SK-N-SH (cell line): Measurements from ENCODE around the gene BHMT. TPM values are rescaled to one million over a fixed set of nuclear protein-coding genes. Genes with fewer than 3 reads are reported as not detected.

Experiments
- CTCF ChIA-PET: fragments of 300-600, 350-600 bp; formaldehyde crosslinking; extraction: SDS; loops from one replicate; lab custom pipeline; 2021; lab: Yijun Ruan, JAX
- POLR2A ChIA-PET: fragments of 350-600 bp; sonication (Branson Sonifier 250); formaldehyde crosslinking; extraction: SDS; loops from one replicate; lab custom pipeline; 2020; ENCODE audit warnings: antibody characterized with exemption, inconsistent platforms; lab: Yijun Ruan, JAX
- DNase-seq: peaks from one replicate; pipeline ENCODE4 v3.0.0; 2012
- H2AFZ ChIP-seq: fragments of 200-600 bp; sonication (generic); 2 replicates; pipeline ENCODE4 v1.8.1; 2016; ENCODE audit warnings: antibody characterized with exemption, mild to moderate bottlenecking, low read depth
- H3F3A ChIP-seq: fragments of 200-600 bp; sonication (generic); replicated peaks from 2 replicates; pipeline ENCODE3; 2016; ENCODE audit warnings: antibody characterized with exemption, mild to moderate bottlenecking; ENCODE audit not compliant: insufficient read depth
- H3K27ac ChIP-seq, 2 experiments: fragments of 200-500 bp in 1 of 2; fragments of 200-600 bp in 1 of 2; sonication (Bioruptor generic) in 1 of 2; sonication (generic), shearing (Covaris generic) in 1 of 2; 2 replicates each; pipeline versions ENCODE4 v1.5.1 to v1.6.1; 2014 to 2016; ENCODE audit warnings: low read depth in 2 of 2, inconsistent platforms in 1 of 2, low read length in 1 of 2, mild to moderate bottlenecking in 1 of 2, mixed read lengths in 1 of 2
- H3K27me3 ChIP-seq: fragments of 200-600 bp; sonication (generic), shearing (Covaris generic); 2 replicates; pipeline ENCODE4 v1.6.1; 2016; ENCODE audit warnings: mixed run types; ENCODE audit not compliant: insufficient read depth
- H3K36me3 ChIP-seq, 2 experiments: fragments of 200-500 bp in 1 of 2; fragments of 200-600 bp in 1 of 2; sonication (Bioruptor generic) in 1 of 2; sonication (generic) in 1 of 2; replicated peaks in 1 of 2; 2 replicates each; pipeline versions ENCODE3 to v1.5.1; 2014 to 2016; ENCODE audit warnings: low read length in 1 of 2, mild to moderate bottlenecking in 1 of 2; ENCODE audit not compliant: insufficient read depth in 2 of 2, control insufficient read depth in 1 of 2
- H3K4me1 ChIP-seq, 2 experiments: fragments of 200-500 bp in 1 of 2; fragments of 200-600 bp in 1 of 2; sonication (Bioruptor generic) in 1 of 2; sonication (generic), shearing (Covaris generic) in 1 of 2; 2 replicates each; pipeline versions ENCODE4 v1.5.1 to v1.6.1; 2014 to 2016; ENCODE audit warnings: low read depth in 1 of 2, low read length in 1 of 2, mixed run types in 1 of 2; ENCODE audit not compliant: insufficient read depth in 2 of 2, control insufficient read depth in 1 of 2
- H3K4me2 ChIP-seq: fragments of 200-600 bp; sonication (generic), shearing (Covaris generic); 2 replicates; pipeline ENCODE4 v1.6.1; 2017; ENCODE audit warnings: mixed run types
- H3K4me3 ChIP-seq, 2 experiments: fragments of 200-500 bp in 1 of 2; fragments of 200-600 bp in 1 of 2; sonication (Bioruptor generic) in 1 of 2; sonication (generic), shearing (Covaris generic) in 1 of 2; 2 replicates each; pipeline versions ENCODE4 v1.5.1 to v1.8.1; 2014 to 2016; ENCODE audit warnings: low read depth in 2 of 2, inconsistent platforms in 1 of 2, low read length in 1 of 2, mild to moderate bottlenecking in 1 of 2, mixed read lengths in 1 of 2, moderate library complexity in 1 of 2
- H3K79me2 ChIP-seq: fragments of 200-600 bp; sonication (generic); 2 replicates; pipeline ENCODE4 v1.8.1; 2017; ENCODE audit warnings: mild to moderate bottlenecking; ENCODE audit not compliant: insufficient read depth
- H3K9ac ChIP-seq: fragments of 200-600 bp; sonication (generic); 2 replicates; pipeline ENCODE4 v1.6.1; 2017; ENCODE audit warnings: mixed run types
- H3K9me2 ChIP-seq: fragments of 200-600 bp; sonication (generic); 2 replicates; pipeline ENCODE4 v1.6.1; 2017; ENCODE audit warnings: mixed run types
- H3K9me3 ChIP-seq: fragments of 200-600 bp; sonication (generic); 2 replicates; pipeline ENCODE4 v1.6.1; 2017; ENCODE audit warnings: mixed run types, mild to moderate bottlenecking, moderate library complexity
- H4K20me1 ChIP-seq: fragments of 200-600 bp; sonication (generic); 2 replicates; pipeline ENCODE4 v1.6.1; 2017; ENCODE audit warnings: mild to moderate bottlenecking, mixed run types; ENCODE audit not compliant: insufficient read depth
- CTCF ChIP-seq: fragments of 200-600 bp; sonication (generic); IDR thresholded peaks from 2 replicates; pipeline ENCODE4 v1.6.1; 2017; ENCODE audit warnings: antibody characterized with exemption, mild to moderate bottlenecking, moderate library complexity
- EP300 ChIP-seq, 2 experiments: IDR thresholded peaks; 2 replicates each; pipeline versions ENCODE4 v1.4.0 to v1.6.1; 2012; ENCODE audit warnings: borderline replicate concordance in 1 of 2, low read depth in 1 of 2, low read length in 1 of 2
- EZH2phosphoT487 ChIP-seq: fragments of 200-600 bp; sonication (generic); IDR thresholded peaks from 2 replicates; pipeline ENCODE4 v1.6.1; 2017; ENCODE audit warnings: low read depth, mixed run types, mild to moderate bottlenecking, antibody characterized with exemption, moderate library complexity, borderline replicate concordance
- GABPA ChIP-seq: IDR thresholded peaks from 2 replicates; pipeline ENCODE4 v1.4.0; 2012; ENCODE audit warnings: low read depth, mild to moderate bottlenecking
- IRF3 ChIP-seq: fragments of 150-350 bp; IDR thresholded peaks from 2 replicates; pipeline ENCODE4 v1.6.1; 2016; ENCODE audit warnings: mild to moderate bottlenecking, low read depth, low read length
- MAX ChIP-seq: IDR thresholded peaks from 2 replicates; pipeline ENCODE4 v1.4.0; 2012; ENCODE audit warnings: low read depth
- MEF2A ChIP-seq: IDR thresholded peaks from 2 replicates; pipeline ENCODE4 v1.4.0; 2012; ENCODE audit warnings: low read depth, borderline replicate concordance
- PBX3 ChIP-seq: IDR thresholded peaks from 2 replicates; pipeline ENCODE4; 2012
- POLR2AphosphoS5 ChIP-seq: IDR thresholded peaks from 2 replicates; pipeline ENCODE4 v1.6.1; 2012; ENCODE audit warnings: low read depth, low read length
- RCOR1 ChIP-seq: fragments of 150-350 bp; IDR thresholded peaks from 2 replicates; pipeline ENCODE4 v1.6.1; 2017; ENCODE audit warnings: antibody characterized with exemption, low read length
- RFX5 ChIP-seq: IDR thresholded peaks from 2 replicates; pipeline ENCODE4 v1.6.1; 2012; ENCODE audit warnings: mild to moderate bottlenecking, improper control_type of control experiment, low read length
- RXRA ChIP-seq: IDR thresholded peaks from 2 replicates; pipeline ENCODE4 v1.4.0; 2012; ENCODE audit warnings: low read depth, mild to moderate bottlenecking, borderline replicate concordance
- SMC3 ChIP-seq: IDR thresholded peaks from 2 replicates; pipeline ENCODE4 v1.6.1; 2012; ENCODE audit warnings: low read depth, low read length, improper control_type of control experiment
- TAF1 ChIP-seq: IDR thresholded peaks from 2 replicates; pipeline ENCODE4 v1.6.1; 2012; ENCODE audit warnings: low read depth, mild to moderate bottlenecking, low read length, moderate library complexity, borderline replicate concordance
- USF2 ChIP-seq: fragments of 150-350 bp; IDR thresholded peaks from 2 replicates; pipeline ENCODE4 v1.6.1; 2017; ENCODE audit warnings: antibody characterized with exemption, low read length, low read depth, borderline replicate concordance
- YY1 ChIP-seq: IDR thresholded peaks from 2 replicates; pipeline ENCODE4 v1.4.0; 2012; ENCODE audit warnings: low read depth, mild to moderate bottlenecking
- WGBS: methylation state at CpG from one replicate; pipeline ENCODE4 v1.1.6; 2017; ENCODE audit warnings: low lambda C conversion rate; 5-methylcytosine and 5-hydroxymethylcytosine counted together
- polyA plus RNA-seq, 3 experiments: library from polyadenylated mRNA; depleted of rRNA; stranded (reverse); fragments of >200 nt; gene quantifications; 2 replicates each; pipeline ENCODE4 v1.2.3, GENCODE V29; 2012
- TF ChIP-seq, protein P1 (sequence below): IDR thresholded peaks from 2 replicates; pipeline ENCODE4 v1.4.0; 2012; ENCODE audit warnings: low read depth, borderline replicate concordance

BHMT gene
- polyA plus RNA-seq, 1 of the 3 experiments (the other 2 are of a cell fraction) = not detected

DNA sequence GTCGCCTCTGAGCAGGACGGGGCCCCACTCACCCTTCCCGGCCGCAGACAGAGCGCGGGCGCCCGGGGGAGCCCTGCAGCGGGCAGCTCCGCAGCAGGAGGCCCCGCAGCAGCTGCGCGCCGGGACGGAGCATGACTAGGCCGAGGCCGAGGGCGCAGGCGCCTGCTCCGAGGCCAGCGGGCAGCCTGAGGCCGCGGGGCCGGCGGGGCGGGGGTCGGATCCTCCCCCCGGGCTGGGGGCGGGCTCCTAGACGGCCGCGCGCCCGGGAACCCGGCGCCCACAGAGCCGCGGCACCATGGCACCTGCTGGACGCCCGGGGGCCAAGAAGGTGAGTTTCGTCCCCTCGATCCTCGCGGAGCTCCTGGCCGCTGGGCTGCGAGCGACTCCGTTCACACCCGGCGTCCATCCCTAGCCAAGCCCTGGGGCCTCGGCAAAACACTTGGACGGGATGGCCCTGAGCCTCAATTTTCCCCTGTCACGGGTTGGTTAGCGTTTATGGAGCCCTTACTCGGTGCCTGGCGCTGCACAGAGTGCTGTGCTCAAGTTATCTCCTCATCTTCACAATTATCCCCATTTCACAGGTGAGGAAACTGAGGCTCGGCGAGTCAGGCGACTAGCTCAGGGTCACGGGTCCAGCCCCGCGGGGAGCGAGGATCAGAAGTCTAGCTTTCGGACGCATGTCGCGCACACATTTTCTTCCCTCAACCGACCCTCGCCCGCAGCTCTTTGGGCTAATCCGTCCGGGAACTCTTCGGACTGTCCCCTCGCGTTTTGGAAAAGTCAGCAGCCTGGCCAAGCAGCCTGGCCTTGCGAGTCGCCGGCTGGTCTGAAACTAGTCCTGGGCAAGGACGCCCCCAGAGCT lies 41.9 kb upstream of the BHMT start, which contains the start of the genes BHMT2 and DMGDH:
BHMT2 (plus strand) TSS at position 280 of the 862 bp plus-strand sequence; CDS start at position 296, 16 bp downstream.
DMGDH (minus strand) TSS at position 187 of the 862 bp plus-strand sequence; CDS start at position 133, 54 bp downstream.
- H3K27ac ChIP-seq = peak within 1 kb of the TSS in 1 of 2 experiments; percentile 47; a peak in 2 of 4 replicates
- POLR2A ChIA-PET = no interaction called here

More for the DNA sequence above, 41.9 kb upstream of the BHMT start, which contains the start of the genes BHMT2 and DMGDH:
- Histone ChIP-seq H3K4me3 (no peak within 1 kb of the TSS), H3K79me2 (no peaks in the 10 kb centered on the region), H3K27me3 (no peaks in the 10 kb centered on the region), H3K4me2 (no peak within 1 kb of the TSS), H2AFZ (0 out of 2 replicates have a peak within 1 kb of the TSS, but pooled peaks have one; percentile 46), H3K9me2 (no peaks in the 10 kb centered on the region), H3K4me1 (peaks cover 0 to 10% of the 10 kb centered on the region in 2 experiments; a peak in 2 of 4 replicates), H3K36me3 (no peaks in the 10 kb centered on the region), H4K20me1 (no peaks in the 10 kb centered on the region), H3F3A (no peaks in the 10 kb centered on the region), H3K9me3 (peaks cover 6% of the 10 kb centered on the region; the same call in 1 of the 2 replicates), H3K9ac (no peak within 1 kb of the TSS)
- 91% methylated on average over 31 of the region's 79 CpGs for WGBS
- no peak for TF ChIP-seq PBX3
- no peak for TF ChIP-seq GABPA
- no peak for TF ChIP-seq TAF1
- TF ChIP-seq CTCF = no peak
- no peak for TF ChIP-seq MEF2A
- TF ChIP-seq IRF3 = no peak
- no peak for TF ChIP-seq EP300 (IDR thresholded peaks at IDR 0.05; ENCODE audit: borderline replicate concordance in 1 of 2, low read depth in 1 of 2, low read length in 1 of 2)
- TF ChIP-seq RCOR1 = no peak
- no peak for TF ChIP-seq EZH2phosphoT487
- TF ChIP-seq RFX5 = no peak
- no peak for TF ChIP-seq SMC3
- TF ChIP-seq POLR2AphosphoS5 = no peak
- TF ChIP-seq RXRA = no peak
- no peak for TF ChIP-seq MAX
- TF ChIP-seq YY1 = no peak
- no peak for TF ChIP-seq USF2
- TF ChIP-seq, protein P1, sequence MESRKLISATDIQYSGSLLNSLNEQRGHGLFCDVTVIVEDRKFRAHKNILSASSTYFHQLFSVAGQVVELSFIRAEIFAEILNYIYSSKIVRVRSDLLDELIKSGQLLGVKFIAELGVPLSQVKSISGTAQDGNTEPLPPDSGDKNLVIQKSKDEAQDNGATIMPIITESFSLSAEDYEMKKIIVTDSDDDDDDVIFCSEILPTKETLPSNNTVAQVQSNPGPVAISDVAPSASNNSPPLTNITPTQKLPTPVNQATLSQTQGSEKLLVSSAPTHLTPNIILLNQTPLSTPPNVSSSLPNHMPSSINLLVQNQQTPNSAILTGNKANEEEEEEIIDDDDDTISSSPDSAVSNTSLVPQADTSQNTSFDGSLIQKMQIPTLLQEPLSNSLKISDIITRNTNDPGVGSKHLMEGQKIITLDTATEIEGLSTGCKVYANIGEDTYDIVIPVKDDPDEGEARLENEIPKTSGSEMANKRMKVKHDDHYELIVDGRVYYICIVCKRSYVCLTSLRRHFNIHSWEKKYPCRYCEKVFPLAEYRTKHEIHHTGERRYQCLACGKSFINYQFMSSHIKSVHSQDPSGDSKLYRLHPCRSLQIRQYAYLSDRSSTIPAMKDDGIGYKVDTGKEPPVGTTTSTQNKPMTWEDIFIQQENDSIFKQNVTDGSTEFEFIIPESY = no peak
- peak; percentile 20 for DNase-seq
- CTCF ChIA-PET = interaction anchor here (1.2 to 1.8 kb wide), 3 partner anchors 10 to 63 kb away, joined by 3 to 10 read pairs (median 3); no protein-coding TSS in a partner anchor
